Measurements from ENCODE around the gene MYG1.

GRCh38 chr12:53252349-53252916 is 47.1 kb upstream of the MYG1 start:
- no peak for TF ChIP-seq CTCF (IDR thresholded peaks at IDR 0.05)
- no peak for TF ChIP-seq RAD21 (IDR thresholded peaks at IDR 0.05; ENCODE audit: low read length)
- TF ChIP-seq JUND (IDR thresholded peaks at IDR 0.05), result no peak
